Measurements from ENCODE around the gene C4B. TPM values are rescaled to one million over a fixed set of nuclear protein-coding genes. Genes with fewer than 3 reads are reported as not detected.
"Not testable (repeated sequence)": the region's sequence is repeated elsewhere in the genome, so short reads cannot be mapped to it uniquely, and the experiment has no call there.

The C4B gene
- polyA plus RNA-seq (ENCODE audit: low read depth in 6 of 6), result 1 to 10 TPM in 1 of 6 donors, under 1 TPM in 1, not detected in 4; 0.60 to 1.0 TPM

- H3K4me1 Mint-ChIP-seq; DNase-seq; H3K36me3 Mint-ChIP-seq; H3K27ac Mint-ChIP-seq; H3K27me3 Mint-ChIP-seq; ATAC-seq (ENCODE audit: low read depth in 2 of 2); H3K9me3 Mint-ChIP-seq; H3K4me3 Mint-ChIP-seq: not testable (repeated sequence)
Observed at GRCh38 chr6:32014547-32014946, at the start of gene C4B. C4B (plus strand) TSS chr6:32014795; CDS start chr6:32014846, 51 bp downstream.

GRCh38 chr6:31965700-31966099 lies 48.9 kb upstream of the C4B start:
- no peaks in the 10 kb centered on the region for H3K9me3 Mint-ChIP-seq
- H3K4me3 Mint-ChIP-seq, result no peak overlapping the region
- no peaks in the 10 kb centered on the region for H3K27me3 Mint-ChIP-seq
- no peak for ATAC-seq (ENCODE audit: low read depth in 2 of 2)
- H3K4me1 Mint-ChIP-seq, result peaks cover 21 to 26% (median 23%) of the 10 kb centered on the region in 3 donors
- DNase-seq, result no peak
- no peak overlapping the region for H3K27ac Mint-ChIP-seq
- peaks cover 8 to 55% of the 10 kb centered on the region in 2 donors for H3K36me3 Mint-ChIP-seq

- no peak overlapping the region for H3K4me3 Mint-ChIP-seq
- H3K36me3 Mint-ChIP-seq, result peaks cover 8 to 47% of the 10 kb centered on the region in 2 donors
- peak overlapping the region in 1 of 6 donors; percentile 24 for H3K27ac Mint-ChIP-seq
- peaks cover 21 to 34% (median 24%) of the 10 kb centered on the region in 3 donors for H3K4me1 Mint-ChIP-seq
- ATAC-seq (ENCODE audit: low read depth in 2 of 2), result no peak
- no peaks in the 10 kb centered on the region for H3K9me3 Mint-ChIP-seq
- H3K27me3 Mint-ChIP-seq, result no peaks in the 10 kb centered on the region
- DNase-seq, result no peak
Observed at GRCh38 chr6:31966506-31966905, 48.1 kb upstream of the C4B start.

GRCh38 chr6:31966997-31967925 lies 47.3 kb upstream of the C4B start:
- peaks cover 21 to 36% (median 30%) of the 10 kb centered on the region in 3 donors for H3K4me1 Mint-ChIP-seq
- DNase-seq (no peak), ATAC-seq (ENCODE audit: low read depth in 2 of 2) (no peak)
- peak overlapping the region in 4 of 6 donors; percentile 33 to 84 (median 57) for H3K27ac Mint-ChIP-seq
- peak overlapping the region in 1 of 8 donors; percentile 56 for H3K4me3 Mint-ChIP-seq
- H3K27me3 Mint-ChIP-seq, result no peaks in the 10 kb centered on the region
- H3K36me3 Mint-ChIP-seq, result peaks cover 8 to 39% of the 10 kb centered on the region in 2 donors
- no peaks in the 10 kb centered on the region for H3K9me3 Mint-ChIP-seq

- peaks cover 26 to 41% (median 35%) of the 10 kb centered on the region in 3 donors for H3K4me1 Mint-ChIP-seq
- DNase-seq, result no peak
- no peaks in the 10 kb centered on the region for H3K9me3 Mint-ChIP-seq
- peaks cover 8 to 33% of the 10 kb centered on the region in 2 donors for H3K36me3 Mint-ChIP-seq
- H3K4me3 Mint-ChIP-seq, result peak overlapping the region in 1 of 8 donors; percentile 56
- H3K27ac Mint-ChIP-seq, result peak overlapping the region in 3 of 6 donors; percentile 14 to 84 (median 49)
- no peak for ATAC-seq (ENCODE audit: low read depth in 2 of 2)
- H3K27me3 Mint-ChIP-seq, result no peaks in the 10 kb centered on the region
Observed at GRCh38 chr6:31967926-31968320, 46.7 kb upstream of the C4B start.

GRCh38 chr6:31968326-31968725 lies 46.3 kb upstream of the C4B start:
- no peaks in the 10 kb centered on the region for H3K9me3 Mint-ChIP-seq
- no peaks in the 10 kb centered on the region for H3K27me3 Mint-ChIP-seq
- peaks cover 8 to 29% of the 10 kb centered on the region in 2 donors for H3K36me3 Mint-ChIP-seq
- no peak for DNase-seq
- H3K27ac Mint-ChIP-seq, result peak overlapping the region in 3 of 6 donors; percentile 14 to 73 (median 49)
- ATAC-seq (ENCODE audit: low read depth in 2 of 2), result no peak
- H3K4me3 Mint-ChIP-seq, result no peak overlapping the region
- H3K4me1 Mint-ChIP-seq, result peaks cover 29 to 45% (median 39%) of the 10 kb centered on the region in 3 donors

- Mint-ChIP-seq H3K4me1 (peaks cover 30 to 46% (median 45%) of the 10 kb centered on the region in 3 donors), H3K4me3 (peak overlapping the region in 5 of 8 donors; percentile 30 to 98 (median 75))
Observed at GRCh38 chr6:31968791-31969711, 45.5 kb upstream of the C4B start.

GRCh38 chr6:31969712-31970603 lies 44.6 kb upstream of the C4B start:
- ATAC-seq (ENCODE audit: low read depth in 2 of 2), result no peak
- H3K9me3 Mint-ChIP-seq, result no peaks in the 10 kb centered on the region
- peaks cover 30 to 48% (median 46%) of the 10 kb centered on the region in 3 donors for H3K4me1 Mint-ChIP-seq
- DNase-seq, result no peak
- peak overlapping the region; percentile 89 to 100 (median 96) for H3K27ac Mint-ChIP-seq
- peaks cover 7 to 27% of the 10 kb centered on the region in 2 donors for H3K36me3 Mint-ChIP-seq
- H3K4me3 Mint-ChIP-seq, result peak overlapping the region; percentile 30 to 99 (median 74)
- H3K27me3 Mint-ChIP-seq, result no peaks in the 10 kb centered on the region

More at GRCh38 chr6:31968791-31969711, 45.5 kb upstream of the C4B start:
- ATAC-seq (ENCODE audit: low read depth in 2 of 2), result no peak
- peaks cover 8 to 29% of the 10 kb centered on the region in 2 donors for H3K36me3 Mint-ChIP-seq
- no peaks in the 10 kb centered on the region for H3K27me3 Mint-ChIP-seq
- peak overlapping the region in 3 of 6 donors; percentile 87 to 100 (median 100) for H3K27ac Mint-ChIP-seq
- no peaks in the 10 kb centered on the region for H3K9me3 Mint-ChIP-seq
- DNase-seq, result no peak

GRCh38 chr6:31970604-31971271 lies 43.9 kb upstream of the C4B start:
- Mint-ChIP-seq H3K36me3 (peaks cover 0 to 22% of the 10 kb centered on the region in 2 donors), H3K27me3 (no peaks in the 10 kb centered on the region), H3K9me3 (no peaks in the 10 kb centered on the region), H3K4me1 (peaks cover 30 to 48% (median 46%) of the 10 kb centered on the region in 3 donors), H3K27ac (peak overlapping the region; percentile 100), H3K4me3 (peak overlapping the region; percentile 57 to 99 (median 96))
- ATAC-seq (ENCODE audit: low read depth in 2 of 2) (no peak), DNase-seq (no peak)

- Mint-ChIP-seq H3K4me1 (peaks cover 30 to 48% (median 46%) of the 10 kb centered on the region in 3 donors), H3K4me3 (peak overlapping the region; percentile 88 to 100 (median 98)), H3K27ac (peak overlapping the region; percentile 100), H3K36me3 (peaks cover 0 to 22% of the 10 kb centered on the region in 2 donors), H3K27me3 (no peaks in the 10 kb centered on the region), H3K9me3 (no peaks in the 10 kb centered on the region)
- ATAC-seq (ENCODE audit: low read depth in 2 of 2) (no peak), DNase-seq (no peak)
Observed at GRCh38 chr6:31971279-31971992, 43.2 kb upstream of the C4B start.

GRCh38 chr6:31971993-31972708 lies 42.4 kb upstream of the C4B start, which contains the start of gene DXO:
DXO (minus strand) TSS chr6:31972138; CDS start chr6:31971675, 463 bp downstream.
- peak; percentile 99 for DNase-seq
- Mint-ChIP-seq H3K4me1 (peaks cover 30 to 48% (median 46%) of the 10 kb centered on the region in 3 donors), H3K36me3 (peaks cover 0 to 16% of the 10 kb centered on the region in 2 donors), H3K4me3 (peak within 1 kb of the TSS; percentile 88 to 100 (median 98)), H3K9me3 (no peaks in the 10 kb centered on the region), H3K27me3 (no peaks in the 10 kb centered on the region), H3K27ac (peak within 1 kb of the TSS; percentile 100)
- ATAC-seq (ENCODE audit: low read depth in 2 of 2), result peak; percentile 82 to 86
